CD4-positive, alpha-beta T cell (primary cell): ENCODE data around the gene ANKS1B. TPM values are rescaled to one million over a fixed set of nuclear protein-coding genes. Genes with fewer than 3 reads are reported as not detected.

ENCODE experiments used
- ATAC-seq: fragments of 200-7000 bp; cut with Tn5 transposase; one replicate; pipeline ENCODE4 v1.10.0; 2022; ENCODE audit warnings: mild to moderate bottlenecking; ENCODE audit not compliant: poor library complexity
- CTCF ChIA-PET: fragments of 350-600 bp; sonication (Branson Sonifier 250); formaldehyde crosslinking; loops from one replicate; lab custom pipeline; 2021; ENCODE audit warnings: antibody characterized with exemption, inconsistent platforms; lab: Charles Lee
- POLR2A ChIA-PET: fragments of 350-600 bp; sonication (Branson Sonifier 250); formaldehyde crosslinking; loops from one replicate; lab custom pipeline; 2021; ENCODE audit warnings: antibody characterized with exemption, inconsistent platforms; lab: Charles Lee
- DNase-seq, 14 experiments: peaks; one replicate each; pipeline ENCODE4 v3.0.0-alpha.2; 2013 to 2020; ENCODE audit warnings: mixed read lengths in 2 of 14
- H3K27ac ChIP-seq, 2 donors: one replicate each; pipeline versions ENCODE4 v1.5.1 to v1.7.0; 2013; ENCODE audit warnings: low read length in 2 of 2, low read depth in 1 of 2, mild to moderate bottlenecking in 1 of 2
- H3K27me3 ChIP-seq, 2 experiments: 1 replicate in 1 of 2; 2 replicates in 1 of 2; pipeline versions ENCODE4 v1.6.1 to v1.7.0; 2013; ENCODE audit warnings: low read length in 2 of 2, control low read depth in 1 of 2, mild to moderate bottlenecking in 1 of 2, moderate library complexity in 1 of 2; ENCODE audit not compliant: insufficient read depth in 2 of 2, control insufficient read depth in 1 of 2
- H3K36me3 ChIP-seq: one replicate; pipeline ENCODE4 v1.6.1; 2013; ENCODE audit warnings: low read length, control low read depth; ENCODE audit not compliant: insufficient read depth
- H3K4me1 ChIP-seq: one replicate; pipeline ENCODE4 v1.6.1; 2013; ENCODE audit warnings: low read length, control low read depth; ENCODE audit not compliant: insufficient read depth
- H3K4me3 ChIP-seq: one replicate; pipeline ENCODE4 v1.5.1; 2013; ENCODE audit warnings: mild to moderate bottlenecking, low read length, moderate library complexity
- H3K9me3 ChIP-seq, 2 experiments: 1 replicate in 1 of 2; 2 replicates in 1 of 2; pipeline versions ENCODE4 v1.6.1 to v1.7.0; 2013; ENCODE audit warnings: low read length in 2 of 2, mild to moderate bottlenecking in 2 of 2, control low read depth in 1 of 2, moderate library complexity in 1 of 2; ENCODE audit not compliant: control insufficient read depth in 1 of 2, insufficient read depth in 1 of 2
- H3K27ac Mint-ChIP-seq: one replicate; pipeline ENCODE4 v1.8.0; 2020; ENCODE audit warnings: mixed read lengths
- H3K27me3 Mint-ChIP-seq: one replicate; pipeline ENCODE4 v1.8.0; 2021; ENCODE audit warnings: mixed read lengths
- H3K36me3 Mint-ChIP-seq: one replicate; pipeline ENCODE4 v1.8.0; 2021; ENCODE audit warnings: low read depth, mixed read lengths
- H3K4me1 Mint-ChIP-seq: one replicate; pipeline ENCODE4 v1.8.0; 2021; ENCODE audit warnings: low read depth, mixed read lengths
- H3K4me3 Mint-ChIP-seq: one replicate; pipeline ENCODE4 v1.8.0; 2020; ENCODE audit warnings: mild to moderate bottlenecking, mixed read lengths
- H3K9me3 Mint-ChIP-seq: one replicate; pipeline ENCODE4 v1.8.0; 2020; ENCODE audit warnings: mixed read lengths
- CTCF ChIP-seq: fragments of 200-600 bp; IDR thresholded peaks from one replicate; pipeline ENCODE4 v1.8.0; 2022; ENCODE audit warnings: antibody characterized with exemption, mild to moderate bottlenecking
- intact Hi-C, 2 experiments: fragments of 100-400 bp; cut with DNase I in 1 of 2; cut with micrococcal nuclease in 1 of 2; formaldehyde crosslinking; loops; one replicate each; pipeline versions ENCODE4 v1.15.1 to v1.9.0; 2023 to 2025; cut with DNase I, micrococcal nuclease
- total RNA-seq, 174 experiments: library from RNA in 2 of 174; stranded (reverse) in 2 of 174; gene quantifications; one replicate each; pipeline ENCODE4 v1.2.3 and lab custom pipeline; 2021 to 2026

ANKS1B gene
- total RNA-seq, 2 experiments from 2014 or later, result 0.16 to 1.1 TPM

DNA sequence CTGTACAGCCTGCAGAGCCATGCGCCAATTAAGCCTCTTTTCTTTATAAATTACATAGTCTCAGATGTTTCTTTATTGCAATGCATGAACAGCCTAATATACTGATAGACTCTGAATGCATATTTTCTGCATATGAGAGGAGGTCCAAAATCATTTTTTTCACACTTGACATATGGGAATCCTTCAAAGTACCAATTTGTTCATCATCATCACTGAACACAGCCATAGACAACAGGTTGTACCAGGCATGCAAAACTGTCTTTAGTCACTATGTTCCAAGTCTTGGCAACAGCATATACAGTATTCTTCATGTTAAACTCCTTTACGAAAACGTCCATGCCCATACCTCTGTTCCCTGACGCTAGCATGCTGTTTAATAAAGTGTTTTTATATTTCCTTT is 807.9 kb downstream of the ANKS1B start:
- CTCF ChIA-PET, result no interaction called here
- H3K27ac ChIP-seq, result no peak overlapping the region

DNA sequence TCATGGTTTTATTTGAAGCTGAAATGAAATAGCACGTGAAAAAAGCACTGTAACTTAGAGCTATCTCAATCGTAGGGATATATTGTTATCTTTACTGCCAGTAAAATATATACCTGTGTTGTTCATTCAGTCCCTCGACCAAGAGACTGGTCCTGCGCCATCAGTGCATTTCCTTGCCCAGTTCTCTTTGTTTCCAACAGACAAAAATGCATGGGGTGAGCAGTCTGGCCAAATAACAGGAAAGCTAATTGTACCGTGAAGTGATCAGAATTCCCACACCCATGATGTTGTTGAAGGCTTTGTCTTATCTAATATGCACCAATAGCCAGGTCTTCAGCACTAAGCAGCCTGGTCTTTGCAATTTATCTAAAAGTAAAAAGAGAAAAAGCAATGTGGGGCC is 814.3 kb downstream of the ANKS1B start:
- H3K4me3 Mint-ChIP-seq, result no peak overlapping the region
- no peaks in the 10 kb centered on the region for H3K9me3 Mint-ChIP-seq
- POLR2A ChIA-PET, result no interaction called here
- H3K27ac ChIP-seq, result no peak overlapping the region
- no peak overlapping the region for H3K4me3 ChIP-seq
- CTCF ChIA-PET, result no interaction called here
- no peaks in the 10 kb centered on the region for H3K27me3 Mint-ChIP-seq
- no peak overlapping the region for H3K27ac Mint-ChIP-seq
- no peaks in the 10 kb centered on the region for H3K4me1 Mint-ChIP-seq
- no peak for ATAC-seq
- H3K27me3 ChIP-seq, result no peaks in the 10 kb centered on the region
- H3K4me1 ChIP-seq, result no peaks in the 10 kb centered on the region
- H3K9me3 ChIP-seq, result no peaks in the 10 kb centered on the region
- no peak for DNase-seq
- TF ChIP-seq CTCF, result no peak
- H3K36me3 ChIP-seq, result no peaks in the 10 kb centered on the region
- intact Hi-C loops, result no loop called here
- no peaks in the 10 kb centered on the region for H3K36me3 Mint-ChIP-seq

More for the DNA sequence above, 807.9 kb downstream of the ANKS1B start:
- intact Hi-C loops, result no loop called here
- no peak for DNase-seq
- no peaks in the 10 kb centered on the region for H3K36me3 ChIP-seq
- H3K27ac Mint-ChIP-seq, result no peak overlapping the region
- H3K4me3 ChIP-seq, result no peak overlapping the region
- ATAC-seq, result no peak
- no peaks in the 10 kb centered on the region for H3K4me1 ChIP-seq
- H3K9me3 Mint-ChIP-seq, result peaks cover 8% of the 10 kb centered on the region
- POLR2A ChIA-PET, result no interaction called here
- H3K9me3 ChIP-seq, result no peaks in the 10 kb centered on the region
- H3K4me3 Mint-ChIP-seq, result no peak overlapping the region
- H3K36me3 Mint-ChIP-seq, result no peaks in the 10 kb centered on the region
- no peaks in the 10 kb centered on the region for H3K4me1 Mint-ChIP-seq
- no peaks in the 10 kb centered on the region for H3K27me3 Mint-ChIP-seq
- H3K27me3 ChIP-seq, result no peaks in the 10 kb centered on the region
- TF ChIP-seq CTCF, result no peak

DNA sequence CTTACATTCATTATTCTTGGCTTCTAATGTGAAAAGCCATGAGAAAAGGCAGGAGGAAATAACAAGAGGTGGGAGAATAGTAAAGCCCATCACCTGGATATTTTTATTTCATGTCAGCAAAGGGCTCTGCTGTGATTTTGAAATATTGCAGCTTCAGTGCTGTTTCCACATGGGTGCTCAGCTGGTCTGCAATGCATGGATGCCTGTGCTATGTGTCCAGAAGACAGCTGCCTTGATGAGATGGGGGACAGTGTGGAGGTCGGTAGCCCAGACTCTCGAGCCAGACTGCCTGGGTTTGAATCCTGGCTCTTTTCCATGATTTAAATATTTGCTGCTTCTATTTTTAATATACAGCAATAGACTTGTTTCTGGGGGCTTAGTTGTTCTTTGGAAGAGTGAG is 814.7 kb downstream of the ANKS1B start:
- Mint-ChIP-seq H3K4me3 (no peak overlapping the region), H3K27me3 (no peaks in the 10 kb centered on the region), H3K27ac (no peak overlapping the region), H3K36me3 (no peaks in the 10 kb centered on the region), H3K4me1 (no peaks in the 10 kb centered on the region), H3K9me3 (no peaks in the 10 kb centered on the region)
- ChIA-PET CTCF (no interaction called here), POLR2A (no interaction called here)
- H3K9me3 ChIP-seq, result no peaks in the 10 kb centered on the region
- H3K27ac ChIP-seq, result no peak overlapping the region
- intact Hi-C loops, result no loop called here
- H3K36me3 ChIP-seq, result no peaks in the 10 kb centered on the region
- no peaks in the 10 kb centered on the region for H3K27me3 ChIP-seq
- TF ChIP-seq CTCF, result no peak
- no peak overlapping the region for H3K4me3 ChIP-seq
- H3K4me1 ChIP-seq, result no peaks in the 10 kb centered on the region
- no peak for DNase-seq
- ATAC-seq, result no peak
